H1 (cell line): ENCODE measurements around the gene ACP4. TPM values are rescaled to one million over a fixed set of nuclear protein-coding genes. Genes with fewer than 3 reads are reported as not detected.

ENCODE experiments used
- CTCF ChIA-PET: fragments of 300-600 bp; sonication (Branson Sonifier 250); formaldehyde crosslinking; loops from one replicate; lab custom pipeline; 2021; ENCODE audit not compliant: partially characterized antibody; lab: Charles Lee
- POLR2A ChIA-PET: fragments of 300-600 bp; sonication (Branson Sonifier 250); formaldehyde crosslinking; loops from one replicate; lab custom pipeline; 2021; ENCODE audit warnings: inconsistent platforms; ENCODE audit not compliant: partially characterized antibody; lab: Charles Lee
- DNase-seq, 2 experiments: peaks; one replicate each; pipeline versions ENCODE4 v3.0.0 to v3.0.0-alpha.2; 2010 to 2022; ENCODE audit warnings: low spot score in 2 of 2, low read depth in 1 of 2, mixed read lengths in 1 of 2
- FAIRE-seq: peaks from 2 replicates; lab custom pipeline; 2011; peaks lifted over from hg19 to GRCh38; lab: Jason Lieb, UNC
- H2AFZ ChIP-seq: 2 replicates; pipeline ENCODE4 v1.8.1; 2012; ENCODE audit warnings: low read length, inconsistent platforms
- H2AK5ac ChIP-seq: 2 replicates; pipeline ENCODE4 v1.6.1; 2013; ENCODE audit warnings: low read depth, low read length
- H2BK120ac ChIP-seq: replicated peaks from 2 replicates; pipeline ENCODE3; 2013; ENCODE audit warnings: low read depth, low read length, inconsistent platforms
- H2BK12ac ChIP-seq: 2 replicates; pipeline ENCODE4 v1.6.1; 2013; ENCODE audit warnings: low read depth, low read length
- H2BK15ac ChIP-seq: 2 replicates; pipeline ENCODE4 v1.6.1; 2013; ENCODE audit warnings: low read length
- H2BK20ac ChIP-seq: 2 replicates; pipeline ENCODE4 v1.6.1; 2013; ENCODE audit warnings: low read length
- H2BK5ac ChIP-seq: 2 replicates; pipeline ENCODE4 v1.6.1; 2013; ENCODE audit warnings: low read depth, low read length
- H3K14ac ChIP-seq: 2 replicates; pipeline ENCODE4 v1.6.1; 2013; ENCODE audit warnings: inconsistent platforms; ENCODE audit not compliant: insufficient read length
- H3K18ac ChIP-seq: 2 replicates; pipeline ENCODE4 v1.6.1; 2013; ENCODE audit warnings: low read length; ENCODE audit errors: extremely low read depth
- H3K23ac ChIP-seq: 2 replicates; pipeline ENCODE4 v1.6.1; 2013; ENCODE audit warnings: inconsistent platforms; ENCODE audit not compliant: insufficient read length
- H3K23me2 ChIP-seq: 2 replicates; pipeline ENCODE4 v1.6.1; 2013; ENCODE audit warnings: low read depth, low read length
- H3K27ac ChIP-seq: 2 replicates; pipeline ENCODE4 v1.6.1; 2011; ENCODE audit warnings: low read depth, low read length, inconsistent platforms
- H3K27me3 ChIP-seq, 4 experiments: replicated peaks in 1 of 4; 1 replicate in 1 of 4; 2 replicates in 3 of 4; pipeline versions ENCODE4 v1.6.1 to v1.8.1; 2011 to 2013; ENCODE audit warnings: low read length in 3 of 4, mild to moderate bottlenecking in 3 of 4, inconsistent platforms in 2 of 4, mixed read lengths in 2 of 4, moderate library complexity in 1 of 4; ENCODE audit not compliant: control insufficient read depth in 3 of 4, insufficient read depth in 3 of 4; ENCODE audit errors: extremely low read depth in 1 of 4
- H3K36me3 ChIP-seq, 4 experiments: 2 replicates each; pipeline versions ENCODE4 v1.6.1 to v1.8.1; 2011 to 2013; ENCODE audit warnings: mild to moderate bottlenecking in 4 of 4, low read length in 3 of 4, moderate library complexity in 2 of 4, control low read depth in 1 of 4, inconsistent platforms in 1 of 4; ENCODE audit not compliant: insufficient read depth in 4 of 4, control insufficient read depth in 2 of 4
- H3K4ac ChIP-seq: replicated peaks from 2 replicates; pipeline ENCODE3; 2013; ENCODE audit warnings: low read length, low read depth, mixed read lengths, inconsistent platforms; ENCODE audit not compliant: insufficient read length
- H3K4me1 ChIP-seq, 4 experiments: replicated peaks in 1 of 4; 1 replicate in 1 of 4; 2 replicates in 3 of 4; pipeline versions ENCODE4 v1.6.1 to v1.8.1; 2011 to 2013; ENCODE audit warnings: low read length in 3 of 4, inconsistent platforms in 2 of 4, mixed read lengths in 1 of 4; ENCODE audit not compliant: insufficient read depth in 4 of 4, control insufficient read depth in 3 of 4
- H3K4me2 ChIP-seq, 2 experiments: 2 replicates each; pipeline versions ENCODE4 v1.6.1 to v1.8.1; 2011 to 2013; ENCODE audit warnings: low read depth in 2 of 2, low read length in 2 of 2, control low read depth in 1 of 2, inconsistent platforms in 1 of 2, mild to moderate bottlenecking in 1 of 2; ENCODE audit not compliant: insufficient read depth in 1 of 2
- H3K4me3 ChIP-seq, 4 experiments: fragments of 200-600, 300-600 bp in 1 of 4; sonication (generic), shearing (Covaris generic), sonication (Bioruptor Twin) in 1 of 4; 2 replicates each; pipeline versions ENCODE4 v1.5.1 to v1.8.1; 2011 to 2016; ENCODE audit warnings: low read length in 4 of 4, low read depth in 3 of 4, control low read depth in 2 of 4, inconsistent platforms in 2 of 4, mild to moderate bottlenecking in 2 of 4, mixed read lengths in 1 of 4, moderate library complexity in 1 of 4; ENCODE audit not compliant: insufficient read depth in 2 of 4; ENCODE audit errors: extremely low read depth in 1 of 4
- H3K56ac ChIP-seq: replicated peaks from 2 replicates; pipeline ENCODE3; 2013; ENCODE audit warnings: low read depth, mild to moderate bottlenecking, mixed read lengths, low read length, inconsistent platforms; ENCODE audit not compliant: insufficient read length
- H3K79me1 ChIP-seq: 2 replicates; pipeline ENCODE4 v1.6.1; 2013; ENCODE audit warnings: low read depth, low read length, control low read depth
- H3K79me2 ChIP-seq, 2 experiments: 2 replicates each; pipeline versions ENCODE4 v1.6.1 to v1.8.1; 2012 to 2013; ENCODE audit warnings: low read length in 2 of 2, mild to moderate bottlenecking in 2 of 2, inconsistent platforms in 1 of 2; ENCODE audit not compliant: insufficient read depth in 2 of 2, control insufficient read depth in 1 of 2
- H3K9ac ChIP-seq, 4 experiments: replicated peaks in 1 of 4; 1 replicate in 1 of 4; 2 replicates in 3 of 4; pipeline versions ENCODE4 v1.6.1 to v1.8.1; 2011 to 2013; ENCODE audit warnings: low read depth in 3 of 4, low read length in 3 of 4, control low read depth in 2 of 4, mild to moderate bottlenecking in 2 of 4, moderate library complexity in 2 of 4, inconsistent platforms in 1 of 4; ENCODE audit errors: extremely low read depth in 1 of 4
- H3K9me3 ChIP-seq, 2 experiments: 2 replicates each; pipeline versions ENCODE4 v1.6.1 to v1.8.1; 2012 to 2013; ENCODE audit warnings: mild to moderate bottlenecking in 2 of 2, moderate library complexity in 2 of 2, control low read depth in 1 of 2, inconsistent platforms in 1 of 2, low read depth in 1 of 2, low read length in 1 of 2, mixed read lengths in 1 of 2; ENCODE audit not compliant: insufficient read depth in 2 of 2
- H4K20me1 ChIP-seq, 2 experiments: replicated peaks in 1 of 2; 2 replicates each; pipeline versions ENCODE3 to v1.8.1; 2011 to 2013; ENCODE audit warnings: inconsistent platforms in 2 of 2, low read length in 2 of 2, mild to moderate bottlenecking in 1 of 2; ENCODE audit not compliant: insufficient read depth in 2 of 2, control insufficient read depth in 1 of 2
- H4K5ac ChIP-seq: 2 replicates; pipeline ENCODE4 v1.6.1; 2013; ENCODE audit warnings: low read length, low read depth, mixed read lengths, inconsistent platforms; ENCODE audit not compliant: insufficient read length
- H4K8ac ChIP-seq: 2 replicates; pipeline ENCODE4 v1.8.0; 2013; ENCODE audit warnings: mild to moderate bottlenecking, moderate library complexity, low read length, inconsistent platforms; ENCODE audit not compliant: insufficient read depth; ENCODE audit errors: extremely low read depth
- H4K91ac ChIP-seq: replicated peaks from 2 replicates; pipeline ENCODE3; 2013; ENCODE audit warnings: low read length, mixed read lengths, inconsistent platforms; ENCODE audit not compliant: insufficient read length
- KDM1A ChIP-seq: fragments of 200-600, 300-600 bp; sonication (generic); IDR thresholded peaks from 2 replicates; pipeline ENCODE4 v1.7.1; 2016; ENCODE audit warnings: mild to moderate bottlenecking, low read length, borderline replicate concordance
- TEAD4 ChIP-seq: IDR thresholded peaks from 2 replicates; pipeline ENCODE4 v1.6.1; 2012; ENCODE audit warnings: low read depth, low read length, inconsistent platforms, mixed read lengths
- WGBS, 2 experiments: shearing (Covaris generic) in 1 of 2; methylation state at CpG; one replicate each; pipeline versions ENCODE4 v1.1.6 to v1.1.7; 2013 to 2015; ENCODE audit warnings: low lambda C conversion rate in 2 of 2, mixed read lengths in 2 of 2, inconsistent platforms in 1 of 2, low coverage in 1 of 2, missing lambda C conversion rate in 1 of 2; ENCODE audit not compliant: insufficient replicate concordance in 2 of 2, insufficient coverage in 1 of 2, insufficient read length in 1 of 2; ENCODE audit errors: extremely low coverage in 1 of 2, missing lambda C conversion rate in 1 of 2; 5-methylcytosine and 5-hydroxymethylcytosine counted together
- polyA plus RNA-seq, 7 experiments: library from polyadenylated mRNA; depleted of rRNA in 3 of 7; stranded (reverse) in 5 of 7; unstranded in 2 of 7; fragments of >200 nt in 5 of 7; fragments of 200-250 nt in 2 of 7; gene quantifications; 1 replicate in 5 of 7; 2 replicates in 1 of 7; 4 replicates in 1 of 7; pipeline versions ENCODE4 v1.2.1 to v1.2.3, GENCODE V29; 2011 to 2013; ENCODE audit warnings: missing spikeins in 2 of 7, mixed read lengths in 2 of 7
- total RNA-seq: library from RNA; stranded (reverse); fragmentation: NEBNext Ultra II Directional; extraction: Animal tissue kit (Norgen Biotek cat#: 25700); gene quantifications from 2 replicates; pipeline ENCODE4 v1.2.1, GENCODE V29; 2021

The ACP4 gene
- total and polyA plus RNA-seq, 2 of the 8 experiments (the other 6 are each of a cell fraction or from before 2014, with no cell fraction given), result not detected

DNA sequence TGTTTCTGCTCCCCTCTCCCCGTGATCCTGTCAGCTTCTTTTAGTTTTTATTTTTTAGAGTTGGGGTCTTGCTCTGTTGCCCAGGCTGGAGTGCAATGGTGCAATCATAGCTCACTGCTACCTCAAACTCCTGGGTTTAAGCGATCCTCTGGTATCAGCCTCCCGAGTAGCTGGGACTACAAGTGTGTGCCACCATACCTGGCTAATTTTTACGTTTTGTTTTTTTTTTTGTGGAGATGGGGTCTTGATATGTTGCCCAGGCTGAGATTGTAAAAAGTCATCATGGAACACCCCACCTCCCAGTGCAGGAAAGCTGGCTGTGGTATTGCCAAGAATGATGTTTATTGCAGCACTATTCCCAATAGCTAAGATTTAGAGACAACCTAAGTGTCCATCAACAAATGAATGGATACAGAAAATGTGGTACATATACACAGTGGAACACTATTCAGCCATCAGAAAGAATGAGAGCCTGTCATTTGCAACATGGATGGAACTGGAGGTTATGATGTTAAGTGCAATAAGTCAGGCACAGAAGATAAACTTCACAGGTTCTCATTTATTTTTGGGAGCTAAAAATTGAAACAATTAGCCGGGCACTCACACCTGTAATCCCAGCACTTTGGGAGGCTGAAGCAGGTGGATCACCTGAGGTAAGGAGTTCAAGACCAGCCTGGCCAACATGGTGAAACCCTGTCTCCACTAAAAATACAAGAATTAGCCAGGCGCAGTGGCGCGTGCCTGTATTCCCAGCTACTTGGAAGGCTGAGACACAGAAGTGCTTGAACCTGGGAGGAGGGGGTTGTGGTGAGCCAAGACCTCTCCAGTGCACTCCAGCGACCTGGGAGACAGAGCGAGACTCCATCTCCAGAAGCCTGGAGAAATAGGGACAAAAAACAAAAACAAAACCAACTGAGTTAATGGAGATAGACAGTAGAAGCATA lies 49.8 kb downstream of the ACP4 start:
- peaks cover 0 to 7% (median 2%) of the 10 kb centered on the region in 4 experiments; a peak in 3 of 7 replicates for H3K4me1 ChIP-seq
- ChIA-PET POLR2A (interaction anchor here (0.8 to 5.4 kb wide), 8 partner anchors 10 to 68 kb away, joined by 3 to 24 read pairs (median 4); no protein-coding TSS in a partner anchor), CTCF (interaction anchor here (0.8 to 1.7 kb wide), 5 partner anchors 11 to 246 kb away, joined by 3 to 4 read pairs (median 3); no protein-coding TSS in a partner anchor)
- peak; percentile 61; the same call in 1 of the 2 replicates for TF ChIP-seq KDM1A
- TF ChIP-seq TEAD4, result no peak
- no peak overlapping the region for H3K27ac ChIP-seq
- no peaks in the 10 kb centered on the region for H3K79me2 ChIP-seq
- H4K20me1 ChIP-seq, result no peaks in the 10 kb centered on the region
- peaks cover 8% of the 10 kb centered on the region; the same call in 1 of the 2 replicates for H3K23me2 ChIP-seq
- DNase-seq (no peak), FAIRE-seq (no peak)
- H2BK120ac ChIP-seq, result no peak overlapping the region
- H3K56ac ChIP-seq, result no peak overlapping the region
- H2BK12ac ChIP-seq, result no peak overlapping the region
- peaks cover 0 to 19% (median 7%) of the 10 kb centered on the region in 4 experiments; a peak in 6 of 7 replicates for H3K27me3 ChIP-seq
- H4K8ac ChIP-seq, result no peak overlapping the region
- H3K4me2 ChIP-seq, result no peak overlapping the region
- H2BK20ac ChIP-seq, result no peak overlapping the region
- H3K23ac ChIP-seq, result no peak overlapping the region
- H3K9me3 ChIP-seq, result 0 out of 4 replicates have a peak, but pooled peaks cover 0 to 4% of the 10 kb centered on the region in 2 experiments
- no peaks in the 10 kb centered on the region for H3K36me3 ChIP-seq
- no peak overlapping the region for H4K91ac ChIP-seq
- H2AFZ ChIP-seq, result no peak overlapping the region
- H4K5ac ChIP-seq, result no peak overlapping the region
- H2BK5ac ChIP-seq, result no peak overlapping the region
- H3K18ac ChIP-seq, result no peak overlapping the region
- no peak overlapping the region for H2AK5ac ChIP-seq
- no peak overlapping the region for H2BK15ac ChIP-seq
- H3K4ac ChIP-seq, result no peak overlapping the region
- no peak overlapping the region for H3K4me3 ChIP-seq
- 80% methylated on average over 10 of the region's 10 CpGs; no CpG with 5 or more reads in 1 of the 2 experiments for WGBS, 2 experiments
- no peak overlapping the region for H3K9ac ChIP-seq
- no peaks in the 10 kb centered on the region for H3K79me1 ChIP-seq
- no peak overlapping the region for H3K14ac ChIP-seq
